Esophagus squamous epithelium (tissue), 5 donors: ENCODE measurements around the gene TNFAIP2. TPM values are rescaled to one million over a fixed set of nuclear protein-coding genes. Genes with fewer than 3 reads are reported as not detected.

Experiments
- DNase-seq: peaks from one replicate; lab custom pipeline; 2025; lab: John Stamatoyannopoulos, UW
- H3K27ac ChIP-seq, 4 donors: fragments of 200-600 bp; sonication (generic); one replicate each; pipeline ENCODE4 v1.5.1; 2016 to 2019; ENCODE audit warnings: mild to moderate bottlenecking in 1 of 4
- H3K27me3 ChIP-seq, 4 donors: fragments of 200-600 bp; sonication (generic); 1 replicate in 3 of 4; 2 replicates in 1 of 4; pipeline versions ENCODE4 v1.5.1 to v1.6.0; 2017 to 2021; ENCODE audit warnings: antibody characterized with exemption in 1 of 4
- H3K36me3 ChIP-seq, 3 donors: fragments of 200-600 bp; sonication (generic); one replicate each; pipeline ENCODE4 v1.5.1; 2016 to 2019
- H3K4me1 ChIP-seq, 3 donors: fragments of 200-600 bp; sonication (generic); one replicate each; pipeline ENCODE4 v1.5.1; 2017 to 2019
- H3K4me3 ChIP-seq, 4 donors: fragments of 200-600 bp; sonication (generic); 1 replicate in 3 of 4; 2 replicates in 1 of 4; pipeline ENCODE4 v1.5.1; 2016 to 2019; ENCODE audit warnings: mild to moderate bottlenecking in 2 of 4, moderate library complexity in 1 of 4
- H3K9me3 ChIP-seq, 3 donors: fragments of 200-600 bp; sonication (generic); one replicate each; pipeline ENCODE4 v1.5.1; 2016 to 2019
- POLR2A ChIP-seq, 4 donors: fragments of 450-650 bp; IDR thresholded peaks; one replicate each; pipeline ENCODE4 v1.6.1; 2017; ENCODE audit warnings: antibody characterized with exemption in 4 of 4, mild to moderate bottlenecking in 4 of 4, moderate library complexity in 3 of 4
- WGBS, 2 donors: methylation state at CpG; one replicate each; pipeline ENCODE4 v1.1.5; 2018; 5-methylcytosine and 5-hydroxymethylcytosine counted together
- intact Hi-C: fragments of 100-400 bp; cut with DNase I; formaldehyde crosslinking; loops from one replicate; pipeline ENCODE4 v1.15.0; 2022
- total RNA-seq, 4 donors: library from RNA; depleted of rRNA; stranded (reverse); fragments of >200 nt; gene quantifications; one replicate each; pipeline ENCODE4 v1.1.0, GENCODE V29; 2016
- TF ChIP-seq, protein P1 (sequence below), 6 experiments: fragments of 450-650 bp in 4 of 6; fragments of 200-600 bp in 2 of 6; sonication (generic) in 2 of 6; IDR thresholded peaks; one replicate each; pipeline ENCODE4 v1.5.1; 2016 to 2019; ENCODE audit warnings: antibody characterized with exemption in 6 of 6, mild to moderate bottlenecking in 4 of 6, moderate library complexity in 4 of 6
- donor health status: DM: yes; HTN: yes; CAD: no.

TNFAIP2 gene
- total RNA-seq, 4 donors from 2014 or later, result 36.6 to 163 (median 130) TPM

DNA sequence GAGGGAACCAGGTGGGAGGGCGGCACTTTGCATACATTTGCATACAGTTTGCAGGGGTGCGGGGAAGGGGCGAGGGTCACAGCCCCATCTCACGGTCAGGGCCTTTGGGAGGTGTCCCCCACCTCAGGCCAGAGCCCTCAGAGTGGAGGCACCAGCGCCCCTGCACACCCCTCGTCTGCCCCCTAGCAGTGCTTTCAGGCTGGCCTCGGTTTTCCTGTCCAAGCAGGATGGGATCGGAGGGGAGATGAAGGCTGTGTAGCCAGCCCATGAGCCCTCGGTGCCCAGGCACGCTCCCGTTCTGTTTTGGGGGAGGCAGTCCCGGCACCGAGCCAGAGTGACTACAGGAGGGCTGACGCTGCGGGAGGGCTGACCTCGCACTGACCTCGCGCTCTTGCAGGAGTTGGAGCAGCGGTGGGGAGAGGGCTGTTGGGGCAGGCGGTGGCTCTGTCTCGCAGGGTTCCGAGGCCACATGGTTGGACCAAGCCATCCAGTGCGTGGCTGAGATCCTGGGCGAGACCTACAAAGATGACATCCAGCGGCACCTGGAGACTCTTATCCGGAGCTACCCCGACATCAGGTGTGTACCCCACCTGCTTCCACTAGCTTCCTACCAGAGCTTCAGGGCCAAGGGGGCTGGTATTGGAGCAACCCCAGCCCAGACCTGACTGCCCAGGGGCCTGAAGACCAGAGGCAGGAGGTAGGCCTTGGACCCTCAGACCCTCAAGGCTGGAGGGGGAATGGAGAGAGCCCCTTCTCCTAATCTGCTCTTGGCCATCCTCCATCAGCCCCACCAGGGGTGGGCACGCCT is 15.1 kb upstream of the TNFAIP2 start:
- intact Hi-C loops, result loop anchor here (10.0 kb wide), 1 partner anchor 77 kb away; no protein-coding TSS in a partner anchor
- Histone ChIP-seq H3K4me1 (peaks cover 52 to 70% (median 59%) of the 10 kb centered on the region in 3 donors), H3K27me3 (peaks cover 5 to 25% (median 7%) of the 10 kb centered on the region in 4 donors), H3K4me3 (no peak overlapping the region), H3K9me3 (no peaks in the 10 kb centered on the region), H3K27ac (peak overlapping the region in 3 of 4 donors; percentile 18 to 58 (median 46)), H3K36me3 (no peaks in the 10 kb centered on the region)
- WGBS, 2 donors, result 94% methylated on average over 3 of the region's 28 CpGs; no CpG with 5 or more reads in 1 of the 2 donors
- no peak for TF ChIP-seq POLR2A (IDR thresholded peaks at IDR 0.05)
- TF ChIP-seq, protein P1, sequence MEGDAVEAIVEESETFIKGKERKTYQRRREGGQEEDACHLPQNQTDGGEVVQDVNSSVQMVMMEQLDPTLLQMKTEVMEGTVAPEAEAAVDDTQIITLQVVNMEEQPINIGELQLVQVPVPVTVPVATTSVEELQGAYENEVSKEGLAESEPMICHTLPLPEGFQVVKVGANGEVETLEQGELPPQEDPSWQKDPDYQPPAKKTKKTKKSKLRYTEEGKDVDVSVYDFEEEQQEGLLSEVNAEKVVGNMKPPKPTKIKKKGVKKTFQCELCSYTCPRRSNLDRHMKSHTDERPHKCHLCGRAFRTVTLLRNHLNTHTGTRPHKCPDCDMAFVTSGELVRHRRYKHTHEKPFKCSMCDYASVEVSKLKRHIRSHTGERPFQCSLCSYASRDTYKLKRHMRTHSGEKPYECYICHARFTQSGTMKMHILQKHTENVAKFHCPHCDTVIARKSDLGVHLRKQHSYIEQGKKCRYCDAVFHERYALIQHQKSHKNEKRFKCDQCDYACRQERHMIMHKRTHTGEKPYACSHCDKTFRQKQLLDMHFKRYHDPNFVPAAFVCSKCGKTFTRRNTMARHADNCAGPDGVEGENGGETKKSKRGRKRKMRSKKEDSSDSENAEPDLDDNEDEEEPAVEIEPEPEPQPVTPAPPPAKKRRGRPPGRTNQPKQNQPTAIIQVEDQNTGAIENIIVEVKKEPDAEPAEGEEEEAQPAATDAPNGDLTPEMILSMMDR (IDR thresholded peaks at IDR 0.05), result no peak
- DNase-seq, result no peak

DNA sequence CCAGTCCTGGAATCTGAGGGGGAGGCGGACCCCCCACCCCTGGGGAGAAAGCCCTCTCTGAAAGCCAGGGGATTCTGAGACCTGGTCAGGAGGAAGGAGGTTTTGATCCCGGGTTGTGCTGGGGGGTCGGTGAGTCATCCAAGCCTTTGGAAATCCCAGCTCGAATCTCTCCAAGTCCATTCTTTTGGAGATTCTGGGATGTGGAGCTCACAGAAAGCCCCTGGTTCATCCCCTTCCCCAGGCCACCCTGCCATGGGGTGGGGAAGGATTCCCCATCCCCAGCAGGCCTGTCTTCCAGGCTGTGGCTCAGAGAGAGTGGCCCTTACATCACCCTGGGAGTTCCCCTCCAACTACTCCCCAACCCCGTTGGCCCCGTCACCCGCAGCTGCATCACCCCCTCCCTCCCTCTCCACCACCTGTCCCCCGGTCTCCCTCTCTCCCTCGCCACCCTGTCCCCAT is 14.5 kb upstream of the TNFAIP2 start:
- WGBS, 2 donors, result 2% methylated on average over 4 of the region's 9 CpGs; no CpG with 5 or more reads in 1 of the 2 donors
- Histone ChIP-seq H3K4me1 (peaks cover 48 to 70% (median 54%) of the 10 kb centered on the region in 3 donors), H3K4me3 (no peak overlapping the region), H3K27me3 (peaks cover 5 to 18% (median 7%) of the 10 kb centered on the region in 4 donors), H3K36me3 (no peaks in the 10 kb centered on the region), H3K27ac (peak overlapping the region in 3 of 4 donors; percentile 18 to 58 (median 46)), H3K9me3 (no peaks in the 10 kb centered on the region)
- intact Hi-C loops, result loop anchor here (10.0 kb wide), 1 partner anchor 76 kb away; no protein-coding TSS in a partner anchor
- TF ChIP-seq POLR2A (IDR thresholded peaks at IDR 0.05), result no peak
- TF ChIP-seq, protein P1 (IDR thresholded peaks at IDR 0.05), result no peak
- DNase-seq, result no peak

DNA sequence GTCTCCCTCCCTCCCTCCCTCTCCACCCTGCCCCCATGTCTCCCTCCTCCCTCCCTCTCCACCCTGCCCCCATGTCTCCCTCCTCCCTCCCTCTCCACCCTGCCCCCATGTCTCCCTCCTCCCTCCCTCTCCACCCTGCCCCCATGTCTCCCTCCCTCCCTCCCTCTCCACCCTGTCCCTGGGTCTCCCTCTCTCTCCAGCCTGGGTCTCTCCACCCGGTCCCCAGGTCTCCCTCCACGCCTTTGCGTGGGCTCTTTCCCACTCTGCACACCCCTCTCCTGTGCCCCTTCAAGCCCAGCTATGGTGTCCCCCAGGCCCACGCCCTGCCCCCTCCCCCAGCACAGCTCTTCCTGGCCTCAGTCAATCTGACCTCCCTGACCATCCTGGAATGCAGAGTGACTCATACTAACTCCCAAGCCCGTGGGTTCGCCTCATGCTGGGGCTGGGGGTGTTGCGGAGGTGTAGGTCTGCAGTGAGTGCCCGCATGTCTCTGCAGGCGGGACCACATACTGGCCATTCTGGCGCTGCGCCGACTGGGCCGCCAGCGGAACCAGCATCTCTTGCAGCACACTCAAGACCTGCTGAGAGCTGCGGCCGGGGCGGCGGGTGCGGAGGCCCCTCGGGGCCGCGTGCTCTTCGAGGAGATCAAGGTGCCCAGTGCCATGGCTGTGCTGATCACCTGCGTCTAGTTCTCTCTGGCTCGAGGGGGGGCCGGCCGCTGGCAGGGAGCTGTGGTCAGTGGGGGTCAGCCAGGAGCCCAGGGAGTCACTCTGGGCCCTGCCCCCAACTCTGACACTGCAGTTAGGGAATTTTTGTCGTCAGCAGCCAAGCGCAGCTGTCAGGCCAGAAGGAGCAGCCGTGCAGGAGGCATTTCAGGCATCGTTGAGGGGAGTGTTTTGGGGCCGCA is 13.5 kb upstream of the TNFAIP2 start:
- DNase-seq, result no peak
- 31 to 54% methylated on average over 8 to 9 of the region's 32 CpGs for WGBS, 2 donors
- H3K36me3 ChIP-seq, result no peaks in the 10 kb centered on the region
- peaks cover 0 to 8% (median under 1%) of the 10 kb centered on the region in 4 donors for H3K27me3 ChIP-seq
- intact Hi-C loops, result loop anchor here (10.0 kb wide), 1 partner anchor 75 kb away; no protein-coding TSS in a partner anchor
- H3K4me3 ChIP-seq, result peak overlapping the region in 1 of 4 donors; percentile 21
- peak overlapping the region in 3 of 4 donors; percentile 50 to 68 (median 67) for H3K27ac ChIP-seq
- no peaks in the 10 kb centered on the region for H3K9me3 ChIP-seq
- peaks cover 38 to 70% (median 51%) of the 10 kb centered on the region in 3 donors for H3K4me1 ChIP-seq
- TF ChIP-seq POLR2A (IDR thresholded peaks at IDR 0.05), result no peak
- TF ChIP-seq, protein P1 (IDR thresholded peaks at IDR 0.05), result no peak

DNA sequence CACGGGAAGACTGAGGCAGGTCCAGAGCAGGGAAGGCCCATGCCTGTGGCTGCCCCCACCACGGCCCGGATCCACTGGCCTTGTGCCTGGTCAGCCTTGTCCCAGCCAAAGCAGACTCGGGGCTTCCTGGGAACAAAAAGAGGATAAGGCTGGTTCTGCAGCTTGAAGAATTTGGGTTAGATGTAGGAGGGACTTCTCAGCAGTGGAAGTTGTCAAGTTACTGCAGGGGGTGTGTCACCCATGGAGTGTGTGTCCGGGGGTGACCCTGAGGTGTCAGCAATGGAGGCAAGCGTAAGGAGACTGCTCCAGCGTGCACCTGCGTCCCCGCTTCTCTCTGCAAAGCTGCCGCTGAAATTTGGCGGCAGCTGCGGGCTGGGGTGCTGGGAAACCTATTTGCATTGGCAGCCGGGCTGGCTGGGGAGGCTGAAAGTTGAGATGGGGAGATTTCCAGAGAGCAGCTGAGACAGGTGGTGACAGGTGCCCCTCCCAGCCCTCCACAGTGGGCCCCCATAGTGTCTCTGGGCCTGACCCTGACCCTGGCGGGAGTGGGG is 12.5 kb upstream of the TNFAIP2 start:
- Histone ChIP-seq H3K27me3 (no peaks in the 10 kb centered on the region), H3K4me3 (no peak overlapping the region), H3K9me3 (no peaks in the 10 kb centered on the region), H3K36me3 (no peaks in the 10 kb centered on the region), H3K4me1 (peaks cover 34 to 70% (median 46%) of the 10 kb centered on the region in 3 donors), H3K27ac (peak overlapping the region; percentile 36 to 68 (median 56))
- TF ChIP-seq, protein P1 (IDR thresholded peaks at IDR 0.05), result no peak
- no peak for TF ChIP-seq POLR2A (IDR thresholded peaks at IDR 0.05)
- no peak for DNase-seq
- intact Hi-C loops, result no loop called here
- WGBS, 2 donors, result 31 to 35% methylated on average over 3 to 9 of the region's 14 CpGs
